Parathyroid adenoma (tissue), 2 donors: ENCODE results near the gene VAV1.

Source experiments
- H2AFZ ChIP-seq: fragments of 300-600 bp; sonication (generic); one replicate; pipeline ENCODE4 v1.7.0; 2017; ENCODE audit warnings: antibody characterized with exemption, mild to moderate bottlenecking
- H3K27ac ChIP-seq: fragments of 300-600 bp; sonication (generic); one replicate; pipeline ENCODE4 v1.7.0; 2017
- H3K27me3 ChIP-seq: fragments of 300-600 bp; sonication (generic); one replicate; pipeline ENCODE4 v1.7.0; 2017; ENCODE audit warnings: low read length; ENCODE audit not compliant: control insufficient read depth, insufficient read depth
- H3K36me3 ChIP-seq: fragments of 300-600 bp; sonication (generic); one replicate; pipeline ENCODE4 v1.7.0; 2017; ENCODE audit warnings: low read length; ENCODE audit not compliant: control insufficient read depth, insufficient read depth
- H3K4me1 ChIP-seq: fragments of 300-600 bp; sonication (generic); one replicate; pipeline ENCODE4 v1.7.0; 2017; ENCODE audit warnings: control low read depth
- H3K4me2 ChIP-seq: fragments of 300-600 bp; sonication (generic); one replicate; pipeline ENCODE4 v1.7.0; 2017; ENCODE audit warnings: low read length
- H3K4me3 ChIP-seq: fragments of 300-600 bp; sonication (generic); one replicate; pipeline ENCODE4 v1.7.0; 2017; ENCODE audit warnings: low read depth, low read length
- H3K79me2 ChIP-seq: fragments of 300-600 bp; sonication (generic); one replicate; pipeline ENCODE4 v1.7.0; 2017; ENCODE audit warnings: control low read depth
- H3K9ac ChIP-seq: fragments of 300-600 bp; sonication (generic); one replicate; pipeline ENCODE4 v1.7.0; 2017; ENCODE audit warnings: mild to moderate bottlenecking
- H3K9me3 ChIP-seq: fragments of 300-600 bp; sonication (generic); one replicate; pipeline ENCODE4 v1.7.0; 2017; ENCODE audit warnings: low read length; ENCODE audit not compliant: control insufficient read depth
- TF ChIP-seq, protein P1 (sequence below): fragments of 300-600 bp; sonication (generic); IDR thresholded peaks from one replicate; pipeline ENCODE4 v1.7.0; 2017; ENCODE audit warnings: antibody characterized with exemption, mild to moderate bottlenecking
- donor health status: primary hyperparathyroidism.

VAV1 gene

DNA sequence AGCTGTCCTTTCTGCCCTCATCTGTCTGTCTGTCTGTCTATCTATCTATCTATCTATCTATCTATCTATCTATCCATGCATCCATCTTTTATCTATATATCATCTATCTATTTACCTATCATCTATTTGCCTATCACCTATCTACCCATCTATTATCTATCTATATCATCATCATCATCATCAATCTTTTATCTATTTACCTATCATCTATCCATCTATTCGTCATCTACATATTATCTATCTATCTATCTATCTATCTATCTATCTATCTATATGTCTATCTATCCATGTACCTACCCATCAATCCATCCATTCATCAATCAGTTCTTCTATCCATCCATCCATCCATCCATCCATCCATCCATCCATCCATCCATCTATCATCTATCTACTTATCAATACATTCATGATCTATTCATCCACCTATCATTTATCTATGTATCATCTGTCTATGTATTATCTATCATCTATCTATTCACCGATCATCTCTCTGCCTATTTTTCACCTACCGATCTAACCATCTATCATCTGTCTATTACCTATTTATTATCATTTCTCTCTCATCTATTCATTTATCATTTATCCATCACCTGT is 65.7 kb downstream of the VAV1 start:
- Histone ChIP-seq H3K79me2 (no peaks in the 10 kb centered on the region), H3K4me1 (no peaks in the 10 kb centered on the region), H3K4me2 (no peak overlapping the region), H3K27ac (no peak overlapping the region), H3K4me3 (no peak overlapping the region), H3K36me3 (no peaks in the 10 kb centered on the region), H2AFZ (no peak overlapping the region), H3K27me3 (no peaks in the 10 kb centered on the region), H3K9me3 (no peaks in the 10 kb centered on the region), H3K9ac (no peak overlapping the region)
- TF ChIP-seq, protein P1, sequence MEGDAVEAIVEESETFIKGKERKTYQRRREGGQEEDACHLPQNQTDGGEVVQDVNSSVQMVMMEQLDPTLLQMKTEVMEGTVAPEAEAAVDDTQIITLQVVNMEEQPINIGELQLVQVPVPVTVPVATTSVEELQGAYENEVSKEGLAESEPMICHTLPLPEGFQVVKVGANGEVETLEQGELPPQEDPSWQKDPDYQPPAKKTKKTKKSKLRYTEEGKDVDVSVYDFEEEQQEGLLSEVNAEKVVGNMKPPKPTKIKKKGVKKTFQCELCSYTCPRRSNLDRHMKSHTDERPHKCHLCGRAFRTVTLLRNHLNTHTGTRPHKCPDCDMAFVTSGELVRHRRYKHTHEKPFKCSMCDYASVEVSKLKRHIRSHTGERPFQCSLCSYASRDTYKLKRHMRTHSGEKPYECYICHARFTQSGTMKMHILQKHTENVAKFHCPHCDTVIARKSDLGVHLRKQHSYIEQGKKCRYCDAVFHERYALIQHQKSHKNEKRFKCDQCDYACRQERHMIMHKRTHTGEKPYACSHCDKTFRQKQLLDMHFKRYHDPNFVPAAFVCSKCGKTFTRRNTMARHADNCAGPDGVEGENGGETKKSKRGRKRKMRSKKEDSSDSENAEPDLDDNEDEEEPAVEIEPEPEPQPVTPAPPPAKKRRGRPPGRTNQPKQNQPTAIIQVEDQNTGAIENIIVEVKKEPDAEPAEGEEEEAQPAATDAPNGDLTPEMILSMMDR: no peak

DNA sequence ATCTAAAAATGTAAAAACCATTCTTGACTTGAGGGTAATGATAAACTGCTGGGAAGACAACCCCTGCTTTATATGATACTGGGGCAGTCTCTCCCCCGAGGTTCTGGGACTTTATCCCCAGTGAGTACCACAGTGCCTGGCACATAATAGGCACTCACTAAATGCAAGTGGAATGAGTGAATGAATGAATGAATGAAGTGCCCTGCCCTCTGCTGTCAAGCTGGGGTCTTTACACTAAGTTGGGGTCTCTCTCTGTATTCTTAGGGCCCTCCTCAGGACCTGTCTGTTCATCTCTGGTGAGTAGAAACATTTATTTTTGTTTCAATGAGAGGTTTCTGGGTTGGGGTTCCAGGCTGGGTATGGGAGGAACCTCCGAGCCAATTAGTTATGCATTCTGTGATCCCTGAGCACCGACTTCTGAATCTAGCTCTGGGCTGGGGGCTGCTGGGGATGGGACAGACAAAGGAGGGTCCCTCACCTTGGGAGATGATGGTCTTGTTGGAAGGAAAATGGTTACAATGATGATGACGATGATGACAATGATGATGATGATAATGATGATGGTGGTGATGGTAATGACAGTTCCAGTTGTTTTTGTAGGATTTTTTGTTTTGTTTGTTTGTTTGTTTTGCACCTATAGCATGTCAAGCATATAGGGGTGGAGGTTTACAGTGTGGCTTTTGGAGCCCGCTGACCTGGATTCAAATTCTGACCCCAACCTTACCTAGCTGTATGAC is 70.5 kb downstream of the VAV1 start:
- H3K36me3 ChIP-seq: no peaks in the 10 kb centered on the region
- no peaks in the 10 kb centered on the region for H3K79me2 ChIP-seq
- TF ChIP-seq, protein P1: no peak
- no peak overlapping the region for H3K27ac ChIP-seq
- H3K27me3 ChIP-seq: no peaks in the 10 kb centered on the region
- H3K4me2 ChIP-seq: no peak overlapping the region
- no peaks in the 10 kb centered on the region for H3K9me3 ChIP-seq
- no peaks in the 10 kb centered on the region for H3K4me1 ChIP-seq
- H3K4me3 ChIP-seq: no peak overlapping the region
- no peak overlapping the region for H2AFZ ChIP-seq
- H3K9ac ChIP-seq: no peak overlapping the region

DNA sequence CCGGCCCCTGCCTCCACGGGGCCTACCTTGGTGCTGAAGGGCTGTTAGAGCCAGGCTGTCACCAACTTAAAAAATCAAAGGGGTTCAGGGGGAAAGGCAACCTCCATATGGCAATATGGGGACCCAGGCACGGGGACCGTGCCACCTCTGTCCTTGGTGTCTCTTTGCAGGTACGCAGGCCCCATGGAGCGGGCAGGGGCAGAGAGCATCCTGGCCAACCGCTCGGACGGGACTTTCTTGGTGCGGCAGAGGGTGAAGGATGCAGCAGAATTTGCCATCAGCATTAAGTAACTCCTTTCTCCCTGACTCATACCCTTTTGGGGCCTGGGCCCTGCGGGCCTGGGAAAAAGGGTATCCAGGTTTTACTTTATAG is 75.3 kb downstream of the VAV1 start:
- Histone ChIP-seq H3K9ac (no peak overlapping the region), H3K79me2 (no peaks in the 10 kb centered on the region), H3K4me3 (no peak overlapping the region), H3K9me3 (no peaks in the 10 kb centered on the region), H3K4me1 (peaks cover 7% of the 10 kb centered on the region), H2AFZ (no peak overlapping the region), H3K27ac (no peak overlapping the region), H3K4me2 (no peak overlapping the region), H3K27me3 (no peaks in the 10 kb centered on the region), H3K36me3 (no peaks in the 10 kb centered on the region)
- TF ChIP-seq, protein P1: no peak

DNA sequence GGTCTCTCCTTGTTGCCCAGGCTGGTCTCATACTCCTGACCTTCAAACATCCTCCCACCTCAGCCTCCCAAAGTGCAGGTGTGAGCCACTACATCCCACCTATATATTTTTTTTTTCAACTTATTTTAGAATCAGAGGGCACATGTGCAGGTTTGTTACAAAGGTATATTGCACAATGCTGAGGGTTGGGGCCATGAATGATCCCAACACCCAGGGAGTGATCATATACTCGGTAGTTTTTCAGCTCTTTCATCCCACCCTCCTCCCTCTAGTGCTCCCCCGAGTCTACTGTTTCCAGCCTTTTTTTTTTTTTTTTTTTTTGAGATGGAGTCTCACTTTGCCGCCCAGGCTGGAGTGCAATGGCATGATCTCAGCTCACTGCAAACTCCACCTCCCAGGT is 76.5 kb downstream of the VAV1 start:
- Histone ChIP-seq H3K4me3 (no peak overlapping the region), H3K36me3 (no peaks in the 10 kb centered on the region), H3K79me2 (no peaks in the 10 kb centered on the region), H3K4me1 (peaks cover 7% of the 10 kb centered on the region), H3K9me3 (no peaks in the 10 kb centered on the region), H2AFZ (no peak overlapping the region), H3K9ac (no peak overlapping the region), H3K4me2 (no peak overlapping the region), H3K27ac (no peak overlapping the region), H3K27me3 (no peaks in the 10 kb centered on the region)
- TF ChIP-seq, protein P1: no peak

DNA sequence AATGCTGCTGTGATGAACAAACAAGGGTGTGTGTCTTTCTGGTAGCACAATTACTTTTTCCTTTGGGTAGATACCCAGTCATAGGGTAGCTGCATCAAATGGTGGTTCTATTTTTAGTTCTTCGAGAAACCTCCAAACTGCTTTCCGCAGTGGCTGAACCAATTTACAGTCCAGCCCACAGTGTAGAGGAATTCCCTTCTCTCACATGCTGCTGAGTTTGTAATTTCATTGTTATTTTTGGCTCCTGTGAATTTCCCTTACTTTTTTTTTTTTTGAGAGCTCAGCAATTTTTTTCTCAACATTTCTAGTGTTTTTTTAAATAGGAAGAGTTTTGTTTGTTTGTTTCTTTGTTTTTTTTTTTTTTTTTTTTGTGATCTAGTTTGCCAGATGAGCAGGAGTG is 77.4 kb downstream of the VAV1 start:
- no peaks in the 10 kb centered on the region for H3K27me3 ChIP-seq
- no peak overlapping the region for H3K4me2 ChIP-seq
- TF ChIP-seq, protein P1: no peak
- no peaks in the 10 kb centered on the region for H3K9me3 ChIP-seq
- no peak overlapping the region for H3K27ac ChIP-seq
- no peaks in the 10 kb centered on the region for H3K79me2 ChIP-seq
- no peak overlapping the region for H3K9ac ChIP-seq
- H3K4me3 ChIP-seq: no peak overlapping the region
- H3K4me1 ChIP-seq: peaks cover 7% of the 10 kb centered on the region
- no peak overlapping the region for H2AFZ ChIP-seq
- H3K36me3 ChIP-seq: no peaks in the 10 kb centered on the region
